HG03354 (cell line): ENCODE data around the gene SLX4IP.

Source experiments
- ATAC-seq: cut with Tn5 transposase; IDR thresholded peaks from one replicate; pipeline ENCODE4 v1.9.1; 2021; ENCODE audit warnings: mild to moderate bottlenecking; ENCODE audit not compliant: unreplicated experiment, poor library complexity, severe bottlenecking

Gene SLX4IP

GRCh38 chr20:10652660-10653261, 217.7 kb downstream of the SLX4IP start:
- ATAC-seq = no peak

- ATAC-seq = no peak
These were observed 218.6 kb downstream of the SLX4IP start for GRCh38 chr20:10653599-10654249.

- ATAC-seq = no peak
These were observed 219.1 kb downstream of the SLX4IP start for GRCh38 chr20:10654250-10654610.

GRCh38 chr20:10654630-10655029, 219.5 kb downstream of the SLX4IP start:
- ATAC-seq = no peak

- ATAC-seq = no peak
These were observed 220.9 kb downstream of the SLX4IP start for GRCh38 chr20:10655720-10656669.

GRCh38 chr20:10657453-10657852, 222.3 kb downstream of the SLX4IP start:
- ATAC-seq = no peak

- ATAC-seq = no peak
These were observed 223.1 kb downstream of the SLX4IP start for GRCh38 chr20:10658051-10658823.

- ATAC-seq = no peak
These were observed 223.9 kb downstream of the SLX4IP start for GRCh38 chr20:10658876-10659632.

- no peak for ATAC-seq
These were observed 224.8 kb downstream of the SLX4IP start for GRCh38 chr20:10659651-10660601.

GRCh38 chr20:10660661-10661060, 225.6 kb downstream of the SLX4IP start:
- ATAC-seq = no peak

GRCh38 chr20:10661261-10661660, 226.2 kb downstream of the SLX4IP start:
- ATAC-seq = no peak

GRCh38 chr20:10662151-10662550, 227.0 kb downstream of the SLX4IP start:
- no peak for ATAC-seq

- no peak for ATAC-seq
These were observed 227.8 kb downstream of the SLX4IP start for GRCh38 chr20:10662661-10663458.

- ATAC-seq = no peak
These were observed 228.7 kb downstream of the SLX4IP start for GRCh38 chr20:10663756-10664155.

GRCh38 chr20:10665027-10665561, 230.0 kb downstream of the SLX4IP start:
- no peak for ATAC-seq

GRCh38 chr20:10665791-10666190, 230.7 kb downstream of the SLX4IP start:
- no peak for ATAC-seq
